ENCODE data around the gene SH3D19. TPM values are rescaled to one million over a fixed set of nuclear protein-coding genes. Genes with fewer than 3 reads are reported as not detected.

SH3D19 gene
- total RNA-seq, 1 experiment from 2014 or later = 29.7 TPM

DNA sequence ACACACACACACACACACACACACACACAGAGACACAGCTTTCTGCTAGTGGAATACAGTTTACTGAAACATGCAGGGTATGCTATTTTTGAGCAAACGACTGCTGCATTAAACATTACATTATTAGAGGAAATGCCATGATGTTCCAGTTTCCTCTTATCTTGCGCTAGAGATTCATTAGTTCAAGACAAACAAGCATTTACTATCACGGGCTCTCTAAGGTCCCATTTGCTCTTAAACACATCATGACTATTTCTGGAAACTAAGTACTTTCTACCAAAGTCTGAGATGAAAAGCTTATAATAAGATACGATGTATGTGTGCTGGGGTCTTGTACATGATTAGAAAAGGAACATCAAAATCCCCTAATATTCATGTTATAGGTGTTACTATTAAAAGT lies 177.1 kb downstream of the SH3D19 start:
- Histone ChIP-seq H3T11ph (ENCODE audit: low read length) (no peak overlapping the region), H2BK20ac (ENCODE audit: low read depth, low read length, poor library complexity, severe bottlenecking) (no peak overlapping the region), H2AFZ (ENCODE audit: low read length) (no peak overlapping the region), H2AK5ac (ENCODE audit: insufficient read length, low read length) (no peak overlapping the region), H3K18ac (ENCODE audit: insufficient read length, low read depth, low read length) (no peak overlapping the region), H4K20me1 (ENCODE audit: control insufficient read depth, insufficient read depth, insufficient read length) (no peaks in the 10 kb centered on the region), H3K27ac (ENCODE audit: insufficient read length, low read depth, low read length) (no peak overlapping the region), H3K79me2 (ENCODE audit: insufficient read depth, low read length) (no peaks in the 10 kb centered on the region), H4K5ac (ENCODE audit: insufficient read length, low read depth, low read length) (no peak overlapping the region), H3K23me2 (ENCODE audit: insufficient read length, low read depth, low read length, poor library complexity, severe bottlenecking) (no peaks in the 10 kb centered on the region), H3K27me3 (ENCODE audit: insufficient read depth, low read length) (no peaks in the 10 kb centered on the region), H3K9ac (ENCODE audit: extremely low read depth, insufficient read length, low read length) (no peak overlapping the region), H4K8ac (replicated peaks; ENCODE audit: insufficient read length, low read depth, low read length) (no peak overlapping the region), H2BK15ac (ENCODE audit: low read depth, low read length) (no peak overlapping the region), H4K91ac (ENCODE audit: insufficient read length, low read depth, low read length) (no peak overlapping the region), H2BK5ac (ENCODE audit: insufficient read length, low read length) (no peak overlapping the region), H3K4me2 (ENCODE audit: insufficient read depth, insufficient read length, low read length) (no peak overlapping the region), H3K9me3 (ENCODE audit: control insufficient read depth, low read depth, low read length) (no peaks in the 10 kb centered on the region), H3K79me1 (ENCODE audit: insufficient read depth, low read depth, low read length, poor library complexity, severe bottlenecking) (no peaks in the 10 kb centered on the region), H2BK120ac (ENCODE audit: low read depth, low read length, poor library complexity, severe bottlenecking) (no peak overlapping the region), H2BK12ac (ENCODE audit: insufficient read length, low read depth, low read length) (no peak overlapping the region), H3K23ac (ENCODE audit: insufficient read length, low read depth, low read length) (no peak overlapping the region), H3K14ac (ENCODE audit: insufficient read depth, low read length) (no peak overlapping the region), H3K56ac (ENCODE audit: insufficient read length, low read depth, low read length) (no peak overlapping the region), H3K4me1 (ENCODE audit: insufficient read depth, low read length) (no peaks in the 10 kb centered on the region), H3K4ac (ENCODE audit: low read depth, low read length) (no peak overlapping the region)
- TF ChIP-seq CTCF (conservative IDR thresholded peaks at IDR 0.05) = no peak
- DNase-seq = no peak
- H3K9me3 Mint-ChIP-seq = no peaks in the 10 kb centered on the region
- peak overlapping the region in 1 of 3 experiments; percentile 37; a peak in 1 of 7 replicates for H3K27ac Mint-ChIP-seq
- H3K4me1 Mint-ChIP-seq = peaks cover 7 to 8% of the 10 kb centered on the region in 2 experiments; a peak in 3 of 4 replicates
- no peaks in the 10 kb centered on the region for H3K27me3 Mint-ChIP-seq (ENCODE audit: low read depth)
- no CpG with 5 or more reads among the region's 4 CpGs for WGBS (ENCODE audit: extremely low coverage, insufficient read length, low lambda C conversion rate)
- no peak overlapping the region for H3K4me3 Mint-ChIP-seq
- H3K36me3 Mint-ChIP-seq (ENCODE audit: insufficient read depth in 1 of 3, low read depth in 3 of 3) = peaks cover 14 to 36% (median 20%) of the 10 kb centered on the region in 3 experiments; a peak in 6 of 7 replicates

All from H9 (cell line).